Umbilical cord (tissue), 2 donors: ENCODE measurements around the gene HOXD12. TPM values are rescaled to one million over a fixed set of nuclear protein-coding genes. Genes with fewer than 3 reads are reported as not detected.

ENCODE experiments used
- DNase-seq: peaks from one replicate; pipeline ENCODE4 v3.0.0-alpha.2; 2015; ENCODE audit warnings: low spot score
- total RNA-seq: library from RNA; depleted of rRNA; stranded (reverse); fragments of >200 nt; gene quantifications from one replicate; pipeline ENCODE4 v1.2.3, GENCODE V29; 2014; ENCODE audit warnings: low replicate concordance; ENCODE audit not compliant: insufficient read depth

Gene HOXD12
- total RNA-seq, 1 donor from 2014 or later, result 1.9 TPM

DNA sequence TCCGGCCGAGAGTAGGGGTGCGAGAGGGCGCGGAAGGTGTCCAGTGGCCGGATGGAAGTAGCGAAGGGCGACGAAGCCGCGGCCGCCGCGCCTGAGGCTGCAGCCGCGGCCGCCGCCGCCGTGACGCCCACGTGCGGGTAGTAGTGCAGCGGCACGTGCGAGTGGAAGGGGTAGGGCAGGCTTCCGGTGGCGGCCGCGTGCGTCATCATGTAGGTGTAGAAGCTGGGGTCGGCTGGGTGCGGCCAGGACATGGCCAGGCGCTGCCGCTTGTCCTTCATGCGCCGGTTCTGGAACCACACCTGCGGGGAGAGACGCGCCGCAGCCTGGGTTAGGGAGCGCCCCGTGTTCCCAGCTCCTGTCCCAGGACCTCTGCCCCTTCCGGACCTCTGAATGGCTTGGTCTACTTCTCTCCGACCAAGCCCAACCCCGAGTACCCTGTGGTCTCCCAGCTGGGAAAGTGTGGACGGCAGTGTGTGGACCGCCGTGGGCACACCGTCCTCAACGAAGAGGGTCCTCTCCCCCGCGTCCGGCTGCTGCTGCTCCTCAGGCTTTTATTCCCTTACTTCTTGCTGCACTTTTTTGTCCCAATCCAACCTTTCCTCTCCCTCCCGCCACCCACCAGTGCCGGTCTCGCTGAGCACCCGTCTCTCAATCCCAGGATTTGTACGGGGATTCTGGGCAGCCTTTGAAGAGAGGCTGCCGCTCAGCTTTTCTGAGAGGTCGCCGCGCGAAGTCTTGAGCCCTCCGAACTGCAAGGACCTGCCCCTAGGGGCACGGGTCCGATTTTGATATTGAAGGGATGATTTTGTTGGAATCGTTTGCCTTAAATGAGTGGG, 18.8 kb upstream of the HOXD12 start:
- DNase-seq, result no peak

GRCh38 chr2:176081376-176081836, 18.2 kb upstream of the HOXD12 start:
- no peak for DNase-seq

- DNase-seq, result no peak
Observed at GRCh38 chr2:176081837-176082524, 17.6 kb upstream of the HOXD12 start.

- DNase-seq, result no peak
Observed at GRCh38 chr2:176082525-176082823, 17.1 kb upstream of the HOXD12 start.

GRCh38 chr2:176082824-176083751, 16.5 kb upstream of the HOXD12 start:
- DNase-seq, result no peak

- no peak for DNase-seq
Observed at GRCh38 chr2:176083796-176084261, 15.8 kb upstream of the HOXD12 start, which contains the start of gene EVX2. Gene EVX2, minus strand, starts transcription at chr2:176083962. Its CDS starts 186 bp downstream, at chr2:176083776.

DNA sequence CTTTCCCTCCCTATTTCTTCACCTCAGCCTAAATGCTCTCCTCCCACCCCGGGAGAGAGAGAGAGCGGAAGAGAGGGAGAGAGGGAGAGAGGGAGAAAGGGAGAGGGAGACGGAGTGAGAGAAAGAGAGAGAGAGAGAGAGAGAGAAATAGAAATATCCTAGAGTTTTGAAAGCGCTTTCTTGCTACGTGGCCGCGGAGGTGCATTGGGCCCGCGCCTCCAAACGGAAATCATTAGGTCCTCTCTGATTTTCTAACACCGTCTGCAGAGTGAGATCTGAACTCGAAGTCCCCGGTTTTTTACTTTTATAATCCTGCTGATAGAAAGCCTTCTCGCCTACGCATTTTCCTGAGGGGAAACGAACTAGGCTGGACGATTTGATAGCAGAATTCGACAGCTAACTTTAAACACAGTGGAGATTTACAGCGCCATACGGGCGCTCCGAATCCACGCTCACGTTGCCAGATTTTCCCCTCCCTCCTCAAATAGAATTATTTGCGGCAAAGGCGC, 14.9 kb upstream of the HOXD12 start:
- DNase-seq, result no peak

DNA sequence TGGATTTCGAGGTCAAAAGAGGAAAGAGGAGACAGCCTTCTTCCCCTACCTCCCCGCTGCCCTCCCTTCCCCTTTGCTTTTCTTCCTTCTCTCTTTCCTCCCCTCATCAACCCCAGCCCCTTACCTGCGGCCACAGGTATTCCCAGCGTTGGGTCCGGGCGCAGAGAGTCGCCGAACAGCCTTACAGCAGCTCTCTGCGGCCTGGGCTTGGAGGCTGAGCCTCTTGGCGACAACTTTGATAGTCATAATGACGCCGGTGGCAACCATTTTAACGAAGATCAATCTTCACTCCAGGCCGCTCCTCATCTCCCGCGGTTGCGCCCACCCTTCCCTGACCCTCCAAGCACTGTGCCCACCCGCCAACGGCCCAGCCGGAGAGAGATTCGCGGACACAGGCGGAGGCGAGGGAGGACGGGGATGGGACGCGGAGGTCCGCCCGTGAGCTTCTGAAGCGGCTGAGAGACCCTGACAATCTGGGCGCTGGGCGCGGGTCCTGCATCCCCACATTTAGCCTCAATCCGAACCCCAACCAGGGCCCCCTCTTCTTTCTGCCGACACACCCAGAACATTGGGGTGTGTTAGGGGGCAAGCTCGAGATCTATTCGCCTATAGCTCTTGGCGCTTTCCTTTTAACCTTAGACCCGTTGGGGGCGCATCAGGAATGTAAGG, 14.3 kb upstream of the HOXD12 start:
- no peak for DNase-seq

GRCh38 chr2:176085861-176086771, 13.5 kb upstream of the HOXD12 start:
- peak; percentile 63 for DNase-seq

DNA sequence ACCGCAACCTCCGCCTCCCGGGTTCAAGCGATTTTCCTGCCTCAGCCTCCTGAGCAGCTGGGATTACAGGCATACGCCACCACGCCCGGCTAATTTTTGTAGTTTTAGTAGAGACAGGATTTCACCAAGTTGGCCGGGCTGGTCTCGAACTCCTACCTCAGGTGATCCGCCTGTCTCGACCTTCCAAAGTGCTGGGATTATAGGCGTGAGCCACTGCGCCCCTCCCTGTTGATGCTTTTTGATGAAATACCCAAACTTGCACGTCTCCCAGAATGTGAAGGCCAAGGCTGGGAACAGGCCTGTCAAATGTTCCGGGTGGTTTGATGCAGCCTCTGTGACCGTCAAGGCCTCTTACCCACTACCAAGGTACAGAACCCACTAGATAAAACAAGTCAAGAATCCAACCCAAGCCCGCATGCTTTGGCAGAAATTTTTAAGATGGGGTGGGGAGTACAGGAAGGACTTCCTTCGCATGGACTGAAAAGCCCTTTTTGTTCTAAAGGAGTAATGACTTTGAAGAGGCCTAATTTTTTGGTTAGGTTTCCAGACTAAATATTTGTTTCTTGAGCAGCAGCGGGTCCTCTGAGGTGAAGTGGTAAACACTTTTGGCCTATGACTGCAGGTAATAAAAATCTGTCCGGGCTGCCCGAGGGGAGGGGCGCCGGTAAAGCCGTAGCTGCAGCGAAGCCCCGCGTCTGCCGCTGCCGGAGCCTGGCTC, 12.1 kb upstream of the HOXD12 start:
- DNase-seq, result no peak

- peak; percentile 77 for DNase-seq
Observed at GRCh38 chr2:176088048-176088936, 11.3 kb upstream of the HOXD12 start.

DNA sequence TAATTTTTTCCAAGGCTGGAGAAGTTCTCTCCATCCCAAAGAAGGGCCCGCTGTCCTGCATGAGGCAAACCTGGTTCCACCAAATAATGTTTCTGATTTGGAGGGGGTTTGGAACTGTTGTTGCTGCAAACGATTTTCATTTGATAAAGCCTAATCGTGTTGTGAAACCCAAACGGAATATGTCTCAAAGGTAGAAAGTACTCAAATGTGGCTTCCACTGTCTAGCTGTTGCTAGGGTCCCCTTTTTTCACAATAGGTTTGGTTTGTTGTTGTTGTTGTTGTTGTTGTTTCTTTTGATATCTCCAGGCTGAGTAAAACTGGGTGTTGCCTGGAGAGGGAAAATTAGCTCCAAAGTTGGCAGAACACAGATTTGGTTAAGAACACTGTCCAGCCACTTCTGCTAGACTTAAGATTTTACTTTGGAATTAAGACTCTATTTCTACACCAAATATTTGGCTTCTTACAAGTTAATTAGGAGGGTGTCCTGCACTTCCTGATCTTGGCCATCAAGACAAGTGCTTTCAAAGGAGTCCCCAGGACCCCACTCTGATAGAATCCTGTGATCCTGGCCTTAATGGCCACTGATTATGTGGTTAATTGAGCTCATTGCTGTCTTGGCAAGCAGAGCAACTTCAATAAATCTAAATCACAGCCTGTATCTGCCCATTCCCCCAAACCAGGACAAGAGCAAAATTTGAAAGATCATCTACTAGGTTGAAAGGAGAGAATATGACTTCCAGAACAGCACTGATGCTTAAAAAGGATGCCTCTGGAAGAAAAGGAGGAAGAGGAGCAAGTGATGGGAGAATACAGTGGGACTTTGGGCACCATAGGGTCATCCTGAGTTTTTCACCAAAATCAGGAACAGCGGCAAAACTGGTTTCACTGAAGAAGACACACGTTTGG, 10.4 kb upstream of the HOXD12 start:
- DNase-seq, result no peak

GRCh38 chr2:176089843-176090395, 9.7 kb upstream of the HOXD12 start:
- DNase-seq, result no peak

GRCh38 chr2:176090862-176091261, 8.7 kb upstream of the HOXD12 start:
- DNase-seq, result no peak

DNA sequence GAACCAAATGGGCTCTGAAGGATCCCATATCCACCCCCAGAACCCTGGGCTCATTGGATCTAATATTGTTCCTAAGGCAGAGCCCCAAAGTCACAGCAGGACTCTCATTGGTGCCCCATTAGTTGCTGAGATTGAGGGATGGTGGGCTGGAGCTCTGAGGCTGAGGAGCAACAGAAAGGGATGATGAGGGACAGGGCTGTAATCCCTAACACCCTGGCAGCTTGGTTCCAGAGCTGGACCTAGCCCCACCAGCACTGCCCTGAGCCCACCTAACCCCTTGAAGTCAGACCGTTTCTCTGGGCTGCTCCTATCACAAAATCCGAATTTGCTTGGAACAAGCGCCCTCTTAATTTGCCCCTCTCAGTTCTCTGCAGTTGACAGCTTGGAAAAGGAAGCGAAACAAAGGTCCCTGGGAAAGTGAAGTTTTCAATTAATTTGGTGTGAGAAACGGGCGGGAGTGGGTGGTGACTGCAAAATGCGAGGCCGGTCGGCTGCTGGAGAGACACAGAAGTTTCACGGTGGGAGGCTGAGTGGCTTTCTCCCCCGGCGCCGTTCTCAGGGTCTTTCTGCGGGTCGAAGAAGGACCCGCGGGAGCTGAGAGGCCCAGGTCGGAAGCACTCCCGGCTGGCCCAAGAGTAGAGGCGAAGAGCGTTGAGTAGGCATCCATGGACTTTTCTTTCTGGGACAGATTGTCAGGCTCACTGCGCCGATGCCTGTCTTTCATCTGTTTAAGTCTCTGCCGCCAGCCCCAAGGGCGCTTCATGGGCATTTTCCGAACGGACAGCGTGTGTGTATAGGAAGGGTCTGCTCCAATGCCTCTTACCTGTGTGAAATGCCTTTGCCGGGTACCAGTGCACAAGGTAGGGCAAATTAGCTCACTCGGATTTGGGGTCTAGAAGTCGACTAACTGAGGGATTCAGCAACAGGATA, 8.0 kb upstream of the HOXD12 start:
- DNase-seq, result no peak
